Esophagus squamous epithelium (tissue), 4 donors: ENCODE results near the gene ABCA3.

Experiments
- POLR2A ChIP-seq, 4 donors: fragments of 450-650 bp; IDR thresholded peaks; one replicate each; pipeline ENCODE4 v1.6.1; 2017; ENCODE audit warnings: antibody characterized with exemption in 4 of 4, mild to moderate bottlenecking in 4 of 4, moderate library complexity in 3 of 4
- TF ChIP-seq, protein P1 (sequence below), 6 experiments: fragments of 450-650 bp in 4 of 6; fragments of 200-600 bp in 2 of 6; sonication (generic) in 2 of 6; IDR thresholded peaks; one replicate each; pipeline ENCODE4 v1.5.1; 2016 to 2019; ENCODE audit warnings: antibody characterized with exemption in 6 of 6, mild to moderate bottlenecking in 4 of 6, moderate library complexity in 4 of 6

DNA sequence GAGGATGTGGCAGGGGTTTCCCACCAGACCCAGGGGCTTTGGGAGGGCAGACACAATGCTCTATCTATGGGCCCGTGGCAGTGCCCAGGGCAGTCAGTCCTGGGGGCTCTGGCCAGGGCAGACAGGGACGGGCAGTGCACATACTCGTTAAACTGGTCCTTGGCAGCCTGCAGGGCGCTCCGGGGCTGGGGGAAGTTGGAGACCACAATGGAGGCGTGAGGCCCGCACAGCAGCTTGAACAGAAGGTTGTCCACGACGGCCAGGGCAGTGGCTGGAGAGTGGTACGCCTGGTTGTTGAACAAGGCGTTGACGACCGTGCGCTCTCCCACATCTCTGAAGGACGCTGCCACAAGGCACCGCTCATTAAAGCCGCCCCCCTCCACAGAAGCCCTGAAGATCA is 54.0 kb downstream of the ABCA3 start:
- TF ChIP-seq, protein P1, sequence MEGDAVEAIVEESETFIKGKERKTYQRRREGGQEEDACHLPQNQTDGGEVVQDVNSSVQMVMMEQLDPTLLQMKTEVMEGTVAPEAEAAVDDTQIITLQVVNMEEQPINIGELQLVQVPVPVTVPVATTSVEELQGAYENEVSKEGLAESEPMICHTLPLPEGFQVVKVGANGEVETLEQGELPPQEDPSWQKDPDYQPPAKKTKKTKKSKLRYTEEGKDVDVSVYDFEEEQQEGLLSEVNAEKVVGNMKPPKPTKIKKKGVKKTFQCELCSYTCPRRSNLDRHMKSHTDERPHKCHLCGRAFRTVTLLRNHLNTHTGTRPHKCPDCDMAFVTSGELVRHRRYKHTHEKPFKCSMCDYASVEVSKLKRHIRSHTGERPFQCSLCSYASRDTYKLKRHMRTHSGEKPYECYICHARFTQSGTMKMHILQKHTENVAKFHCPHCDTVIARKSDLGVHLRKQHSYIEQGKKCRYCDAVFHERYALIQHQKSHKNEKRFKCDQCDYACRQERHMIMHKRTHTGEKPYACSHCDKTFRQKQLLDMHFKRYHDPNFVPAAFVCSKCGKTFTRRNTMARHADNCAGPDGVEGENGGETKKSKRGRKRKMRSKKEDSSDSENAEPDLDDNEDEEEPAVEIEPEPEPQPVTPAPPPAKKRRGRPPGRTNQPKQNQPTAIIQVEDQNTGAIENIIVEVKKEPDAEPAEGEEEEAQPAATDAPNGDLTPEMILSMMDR (IDR thresholded peaks at IDR 0.05): no peak
- TF ChIP-seq POLR2A (IDR thresholded peaks at IDR 0.05): no peak
